ENCODE data around the gene DOCK7. TPM values are rescaled to one million over a fixed set of nuclear protein-coding genes. Genes with fewer than 3 reads are reported as not detected.

Gene DOCK7
- total and polyA plus RNA-seq, 8 donors, result 33.1 to 53.8 (median 44.0) TPM

GRCh38 chr1:62561306-62561705 lies 126.9 kb downstream of the DOCK7 start:
- Histone ChIP-seq H3K36me3 (no peaks in the 10 kb centered on the region), H3K27ac (no peak overlapping the region), H3K27me3 (no peaks in the 10 kb centered on the region), H3K4me3 (no peak overlapping the region), H3K9me3 (no peaks in the 10 kb centered on the region), H3K4me1 (no peaks in the 10 kb centered on the region)
- no peak for TF ChIP-seq CTCF (IDR thresholded peaks at IDR 0.05)
- DNase-seq (no peak), ATAC-seq (no peak)
- intact Hi-C loops (cut with DNase I), result no loop called here

- Histone ChIP-seq H3K27me3 (no peaks in the 10 kb centered on the region), H3K27ac (no peak overlapping the region), H3K9me3 (no peaks in the 10 kb centered on the region), H3K36me3 (peaks cover 0 to 9% of the 10 kb centered on the region in 2 donors), H3K4me3 (no peak overlapping the region), H3K4me1 (no peaks in the 10 kb centered on the region)
- TF ChIP-seq CTCF (IDR thresholded peaks at IDR 0.05), result no peak
- intact Hi-C loops (cut with DNase I), result no loop called here
- ATAC-seq (no peak), DNase-seq (no peak)
These were observed 143.6 kb downstream of the DOCK7 start for GRCh38 chr1:62544570-62544969.

GRCh38 chr1:62541048-62541447 lies 147.1 kb downstream of the DOCK7 start:
- Histone ChIP-seq H3K27ac (no peak overlapping the region), H3K4me3 (no peak overlapping the region), H3K9me3 (no peaks in the 10 kb centered on the region), H3K27me3 (no peaks in the 10 kb centered on the region), H3K4me1 (no peaks in the 10 kb centered on the region), H3K36me3 (peaks cover 0 to 33% of the 10 kb centered on the region in 2 donors)
- no peak for TF ChIP-seq CTCF (IDR thresholded peaks at IDR 0.05)
- DNase-seq, result no peak
- intact Hi-C loops (cut with DNase I), result no loop called here
- no peak for ATAC-seq

- H3K27me3 ChIP-seq, result no peaks in the 10 kb centered on the region
- no peaks in the 10 kb centered on the region for H3K9me3 ChIP-seq
- no peak overlapping the region for H3K27ac ChIP-seq
- TF ChIP-seq CTCF (IDR thresholded peaks at IDR 0.05), result no peak
- no peaks in the 10 kb centered on the region for H3K4me1 ChIP-seq
- H3K4me3 ChIP-seq, result no peak overlapping the region
- DNase-seq, result no peak
- intact Hi-C loops (cut with DNase I), result no loop called here
- ATAC-seq, result no peak
- peaks cover 0 to 42% of the 10 kb centered on the region in 2 donors for H3K36me3 ChIP-seq
These were observed 149.1 kb downstream of the DOCK7 start for GRCh38 chr1:62539028-62539447.

- H3K36me3 ChIP-seq, result peaks cover 0 to 43% of the 10 kb centered on the region in 2 donors
- no peaks in the 10 kb centered on the region for H3K4me1 ChIP-seq
- DNase-seq (no peak), ATAC-seq (no peak)
- no peak for TF ChIP-seq CTCF (IDR thresholded peaks at IDR 0.05)
- H3K4me3 ChIP-seq, result no peak overlapping the region
- no peak overlapping the region for H3K27ac ChIP-seq
- H3K27me3 ChIP-seq, result no peaks in the 10 kb centered on the region
- no peaks in the 10 kb centered on the region for H3K9me3 ChIP-seq
- intact Hi-C loops (cut with DNase I), result no loop called here
These were observed 151.3 kb downstream of the DOCK7 start for GRCh38 chr1:62536865-62537264.

Measured in left lung (tissue), 10 donors.